ENCODE data around the gene CBLN3.

CBLN3 gene

GRCh38 chr14:24378981-24379906 is 50.2 kb downstream of the CBLN3 start:
- DNase-seq: no peak

GRCh38 chr14:24378327-24378726 is 51.1 kb downstream of the CBLN3 start:
- no peak for DNase-seq

- no peak for DNase-seq
Measured at GRCh38 chr14:24377657-24378056, 51.8 kb downstream of the CBLN3 start.

- DNase-seq: no peak
Measured at GRCh38 chr14:24377126-24377525, 52.3 kb downstream of the CBLN3 start.

Measured in stimulated activated CD4-positive, alpha-beta T cell treated with anti-CD3 and anti-CD28 coated beads, Interleukin-2, amount 100 ng/mL, for 24 hours (primary cell).